OCI-LY1 (cell line): ENCODE results near the gene OVOL1.

ENCODE experiments used
- H2AFZ ChIP-seq: fragments of 200-600 bp; sonication (generic), shearing (Covaris generic); 2 replicates; pipeline ENCODE4 v1.6.0; 2014; ENCODE audit warnings: antibody characterized with exemption, mild to moderate bottlenecking, low read length
- H3F3A ChIP-seq: fragments of 200-600 bp; sonication (generic), shearing (Covaris generic); 2 replicates; pipeline ENCODE4 v1.6.0; 2014; ENCODE audit warnings: mild to moderate bottlenecking, antibody characterized with exemption, low read length, moderate library complexity; ENCODE audit not compliant: insufficient read depth
- H3K27ac ChIP-seq: fragments of 200-600 bp; sonication (generic); 2 replicates; pipeline ENCODE4 v1.5.1; 2014; ENCODE audit warnings: low read length, mixed run types, mild to moderate bottlenecking, low read depth; ENCODE audit not compliant: poor library complexity, severe bottlenecking
- H3K27me3 ChIP-seq: fragments of 200-600 bp; sonication (generic); 2 replicates; pipeline ENCODE4 v1.6.0; 2014; ENCODE audit warnings: antibody characterized with exemption, mild to moderate bottlenecking, low read length, moderate library complexity; ENCODE audit not compliant: insufficient read depth
- H3K36me3 ChIP-seq: fragments of 200-600 bp; sonication (generic); 2 replicates; pipeline ENCODE4 v1.6.1; 2014; ENCODE audit warnings: mild to moderate bottlenecking, antibody characterized with exemption, low read length, moderate library complexity, mixed read lengths; ENCODE audit not compliant: insufficient read depth
- H3K4me1 ChIP-seq: fragments of 200-600 bp; sonication (generic); 2 replicates; pipeline ENCODE4 v1.5.1; 2014; ENCODE audit warnings: mild to moderate bottlenecking, low read length, moderate library complexity; ENCODE audit not compliant: insufficient read depth, severe bottlenecking
- H3K4me2 ChIP-seq: fragments of 200-600 bp; sonication (generic), shearing (Covaris generic); 2 replicates; pipeline ENCODE4 v1.6.1; 2014; ENCODE audit warnings: low read length
- H3K4me3 ChIP-seq: fragments of 200-600 bp; sonication (generic); 2 replicates; pipeline ENCODE4 v1.5.1; 2014; ENCODE audit warnings: low read length, low read depth, mild to moderate bottlenecking, mixed read lengths; ENCODE audit not compliant: poor library complexity, severe bottlenecking
- H3K79me2 ChIP-seq: fragments of 200-600 bp; shearing (Covaris generic); 2 replicates; pipeline ENCODE4 v1.6.1; 2016; ENCODE audit warnings: mixed run types, low read length, mixed read lengths; ENCODE audit not compliant: insufficient read depth
- H3K9ac ChIP-seq: fragments of 200-600 bp; sonication (generic), shearing (Covaris generic); 2 replicates; pipeline ENCODE4 v1.6.1; 2014; ENCODE audit warnings: mild to moderate bottlenecking, low read length, mixed read lengths
- H3K9me2 ChIP-seq: fragments of 200-600 bp; sonication (generic), shearing (Covaris generic); 2 replicates; pipeline ENCODE4 v1.6.1; 2014; ENCODE audit warnings: low read depth, mild to moderate bottlenecking, low read length, mixed read lengths
- H3K9me3 ChIP-seq: fragments of 200-600 bp; shearing (Covaris generic); 2 replicates; pipeline ENCODE4 v1.6.1; 2014; ENCODE audit warnings: low read length, mixed read lengths
- H4K20me1 ChIP-seq: fragments of 200-600 bp; sonication (generic), shearing (Covaris generic); 2 replicates; pipeline ENCODE4 v1.6.0; 2016; ENCODE audit warnings: mild to moderate bottlenecking, low read length; ENCODE audit not compliant: insufficient read depth
- EZH2 ChIP-seq: fragments of 200-600 bp; sonication (generic), shearing (Covaris generic); IDR thresholded peaks from 2 replicates; pipeline ENCODE4 v1.8.0; 2017; ENCODE audit warnings: borderline replicate concordance, mixed run types, mild to moderate bottlenecking, antibody characterized with exemption, low read length, moderate library complexity, mixed read lengths
- TF ChIP-seq, protein P1 (sequence below): fragments of 200-600 bp; sonication (generic), shearing (Covaris generic); IDR thresholded peaks from 2 replicates; pipeline ENCODE4 v1.5.1; 2017; ENCODE audit warnings: mild to moderate bottlenecking, antibody characterized with exemption, low read length, moderate library complexity, mixed read lengths

OVOL1 gene

DNA sequence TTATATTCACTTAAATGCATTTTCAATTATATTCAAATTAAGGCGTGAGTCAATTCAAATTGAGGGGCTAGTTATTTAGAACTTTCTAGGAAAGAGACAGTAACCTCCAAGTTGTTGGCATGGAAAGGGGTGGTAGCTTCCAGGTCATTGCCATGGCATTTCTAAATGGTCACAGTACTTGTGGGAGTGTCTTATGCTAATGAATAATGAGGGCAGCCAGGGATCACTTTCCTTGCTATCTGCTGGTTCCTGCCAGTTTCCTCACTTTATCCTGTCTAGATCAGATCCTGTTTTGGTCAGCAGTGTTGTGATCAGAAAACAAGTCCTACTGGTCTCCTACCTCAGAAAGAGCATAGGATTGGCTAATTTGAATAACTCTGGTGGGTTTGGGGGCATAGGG, 44.5 kb upstream of the OVOL1 start:
- H3K4me2 ChIP-seq: no peak overlapping the region
- H4K20me1 ChIP-seq: no peaks in the 10 kb centered on the region
- H3K9ac ChIP-seq: no peak overlapping the region
- H3K79me2 ChIP-seq: no peaks in the 10 kb centered on the region
- H3K36me3 ChIP-seq: no peaks in the 10 kb centered on the region; the same call in 1 of the 2 replicates
- no peaks in the 10 kb centered on the region for H3K4me1 ChIP-seq
- peaks cover 5% of the 10 kb centered on the region; the same call in 1 of the 2 replicates for H3K9me3 ChIP-seq
- TF ChIP-seq, protein P1, sequence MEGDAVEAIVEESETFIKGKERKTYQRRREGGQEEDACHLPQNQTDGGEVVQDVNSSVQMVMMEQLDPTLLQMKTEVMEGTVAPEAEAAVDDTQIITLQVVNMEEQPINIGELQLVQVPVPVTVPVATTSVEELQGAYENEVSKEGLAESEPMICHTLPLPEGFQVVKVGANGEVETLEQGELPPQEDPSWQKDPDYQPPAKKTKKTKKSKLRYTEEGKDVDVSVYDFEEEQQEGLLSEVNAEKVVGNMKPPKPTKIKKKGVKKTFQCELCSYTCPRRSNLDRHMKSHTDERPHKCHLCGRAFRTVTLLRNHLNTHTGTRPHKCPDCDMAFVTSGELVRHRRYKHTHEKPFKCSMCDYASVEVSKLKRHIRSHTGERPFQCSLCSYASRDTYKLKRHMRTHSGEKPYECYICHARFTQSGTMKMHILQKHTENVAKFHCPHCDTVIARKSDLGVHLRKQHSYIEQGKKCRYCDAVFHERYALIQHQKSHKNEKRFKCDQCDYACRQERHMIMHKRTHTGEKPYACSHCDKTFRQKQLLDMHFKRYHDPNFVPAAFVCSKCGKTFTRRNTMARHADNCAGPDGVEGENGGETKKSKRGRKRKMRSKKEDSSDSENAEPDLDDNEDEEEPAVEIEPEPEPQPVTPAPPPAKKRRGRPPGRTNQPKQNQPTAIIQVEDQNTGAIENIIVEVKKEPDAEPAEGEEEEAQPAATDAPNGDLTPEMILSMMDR: no peak
- no peak for TF ChIP-seq EZH2
- H3K27ac ChIP-seq: no peak overlapping the region
- no peaks in the 10 kb centered on the region for H3F3A ChIP-seq
- peaks cover 9% of the 10 kb centered on the region; the same call in 1 of the 2 replicates for H3K27me3 ChIP-seq
- H3K4me3 ChIP-seq: no peak overlapping the region
- H3K9me2 ChIP-seq: no peaks in the 10 kb centered on the region
- H2AFZ ChIP-seq: no peak overlapping the region

DNA sequence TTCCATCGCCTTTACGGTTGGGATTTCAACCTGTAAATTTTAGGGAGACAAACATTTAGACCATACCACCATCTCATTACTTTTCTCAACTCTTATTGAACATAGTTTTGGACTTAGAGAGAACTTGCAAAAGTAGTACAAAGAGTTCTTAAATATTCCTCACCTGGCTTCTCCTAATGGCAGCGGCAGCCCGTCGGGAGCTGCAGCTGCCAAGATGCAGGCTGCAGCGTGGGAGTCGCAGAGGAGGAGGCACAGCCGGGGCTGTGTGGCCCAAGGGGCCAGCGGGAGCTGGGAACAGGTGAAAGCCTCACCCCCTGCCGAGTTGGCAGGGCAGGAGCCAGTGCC, 43.2 kb upstream of the OVOL1 start:
- Histone ChIP-seq H4K20me1 (no peaks in the 10 kb centered on the region), H3K36me3 (no peaks in the 10 kb centered on the region; the same call in 1 of the 2 replicates), H3K27me3 (peaks cover 14% of the 10 kb centered on the region; the same call in 1 of the 2 replicates), H3K4me1 (no peaks in the 10 kb centered on the region), H3K9me2 (no peaks in the 10 kb centered on the region), H3K4me3 (no peak overlapping the region), H3K79me2 (no peaks in the 10 kb centered on the region), H3K9me3 (no peaks in the 10 kb centered on the region), H2AFZ (no peak overlapping the region), H3K27ac (no peak overlapping the region), H3K4me2 (no peak overlapping the region), H3F3A (no peaks in the 10 kb centered on the region), H3K9ac (no peak overlapping the region)
- no peak for TF ChIP-seq EZH2
- TF ChIP-seq, protein P1: no peak

DNA sequence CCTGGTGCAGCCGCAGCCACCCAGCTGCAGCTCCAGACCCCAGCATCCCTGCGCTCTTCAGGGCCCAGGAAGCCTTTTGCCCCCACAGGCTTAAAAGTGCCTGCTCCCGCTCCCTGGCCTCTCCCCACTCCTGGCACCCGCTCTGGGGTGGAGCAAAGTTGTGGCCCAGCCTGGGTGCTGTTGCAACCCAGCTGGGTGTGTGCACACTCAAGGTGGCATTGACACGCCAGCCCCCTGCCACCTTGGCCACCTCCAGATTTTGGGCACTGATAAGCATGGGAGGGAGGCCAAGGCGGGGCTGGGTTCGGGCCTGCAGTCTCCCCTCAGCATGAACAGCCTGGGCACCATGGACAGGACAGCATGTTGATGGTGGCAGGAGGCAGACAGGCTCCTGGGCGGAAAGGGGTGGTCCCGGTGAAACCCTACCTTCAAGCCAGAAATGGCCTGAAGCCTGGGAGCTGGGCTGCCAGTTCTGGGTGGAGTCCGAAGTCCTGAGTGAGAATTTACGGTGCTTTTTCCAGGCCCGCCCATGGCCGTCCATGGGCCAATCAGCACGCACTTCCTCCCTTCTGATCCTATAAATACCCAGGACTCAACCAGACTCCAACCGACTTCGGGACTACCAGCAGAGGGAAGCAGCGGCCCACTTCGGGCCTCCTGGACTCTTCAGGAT, 42.7 kb upstream of the OVOL1 start:
- Histone ChIP-seq H3K9me2 (no peaks in the 10 kb centered on the region), H3K27ac (no peak overlapping the region), H3K4me3 (no peak overlapping the region), H3K9ac (no peak overlapping the region), H4K20me1 (no peaks in the 10 kb centered on the region), H3K79me2 (no peaks in the 10 kb centered on the region), H3F3A (no peaks in the 10 kb centered on the region), H3K36me3 (no peaks in the 10 kb centered on the region; the same call in 1 of the 2 replicates), H3K4me1 (no peaks in the 10 kb centered on the region), H3K9me3 (no peaks in the 10 kb centered on the region), H3K4me2 (no peak overlapping the region), H3K27me3 (peaks cover 14% of the 10 kb centered on the region; the same call in 1 of the 2 replicates), H2AFZ (no peak overlapping the region)
- TF ChIP-seq, protein P1: no peak
- no peak for TF ChIP-seq EZH2
